Ishikawa (cell line): ENCODE measurements around the gene ME2.

Source experiments
- CEBPB ChIP-seq: IDR thresholded peaks from 2 replicates; pipeline ENCODE4 v1.6.1; 2012
- EP300 ChIP-seq: IDR thresholded peaks from 2 replicates; pipeline ENCODE4 v1.6.1; 2012; ENCODE audit warnings: borderline replicate concordance
- FOXM1 ChIP-seq: IDR thresholded peaks from 2 replicates; pipeline ENCODE4 v1.6.1; 2012; ENCODE audit warnings: low read depth, borderline replicate concordance
- MAX ChIP-seq: IDR thresholded peaks from 2 replicates; pipeline ENCODE4 v1.6.1; 2012
- RAD21 ChIP-seq: IDR thresholded peaks from 2 replicates; pipeline ENCODE4 v1.6.1; 2012; ENCODE audit warnings: low read depth
- REST ChIP-seq: IDR thresholded peaks from 2 replicates; pipeline ENCODE4 v1.6.1; 2012; ENCODE audit warnings: low read depth, mild to moderate bottlenecking
- TAF1 ChIP-seq: IDR thresholded peaks from 2 replicates; pipeline ENCODE4 v1.6.1; 2012; ENCODE audit warnings: low read depth, mild to moderate bottlenecking
- TCF12 ChIP-seq: IDR thresholded peaks from 2 replicates; pipeline ENCODE4 v1.6.1; 2012; ENCODE audit warnings: low read depth
- TEAD4 ChIP-seq: IDR thresholded peaks from 2 replicates; pipeline ENCODE4 v1.6.1; 2012
- USF1 ChIP-seq: IDR thresholded peaks from 2 replicates; pipeline ENCODE4 v1.6.1; 2012
- YY1 ChIP-seq: IDR thresholded peaks from 2 replicates; pipeline ENCODE4 v1.6.1; 2012; ENCODE audit warnings: low read depth

- TF ChIP-seq CEBPB, result no peak
- TF ChIP-seq TAF1, result no peak
- no peak for TF ChIP-seq MAX
- no peak for TF ChIP-seq TEAD4
- no peak for TF ChIP-seq USF1
- no peak for TF ChIP-seq RAD21
- no peak for TF ChIP-seq EP300
- no peak for TF ChIP-seq REST
- TF ChIP-seq YY1, result no peak
- no peak for TF ChIP-seq TCF12
- no peak for TF ChIP-seq FOXM1
Observed at GRCh38 chr18:50953822-50954221, 74.9 kb downstream of the ME2 start.
